ENCODE data around the gene ICAM3.

Gene ICAM3

DNA sequence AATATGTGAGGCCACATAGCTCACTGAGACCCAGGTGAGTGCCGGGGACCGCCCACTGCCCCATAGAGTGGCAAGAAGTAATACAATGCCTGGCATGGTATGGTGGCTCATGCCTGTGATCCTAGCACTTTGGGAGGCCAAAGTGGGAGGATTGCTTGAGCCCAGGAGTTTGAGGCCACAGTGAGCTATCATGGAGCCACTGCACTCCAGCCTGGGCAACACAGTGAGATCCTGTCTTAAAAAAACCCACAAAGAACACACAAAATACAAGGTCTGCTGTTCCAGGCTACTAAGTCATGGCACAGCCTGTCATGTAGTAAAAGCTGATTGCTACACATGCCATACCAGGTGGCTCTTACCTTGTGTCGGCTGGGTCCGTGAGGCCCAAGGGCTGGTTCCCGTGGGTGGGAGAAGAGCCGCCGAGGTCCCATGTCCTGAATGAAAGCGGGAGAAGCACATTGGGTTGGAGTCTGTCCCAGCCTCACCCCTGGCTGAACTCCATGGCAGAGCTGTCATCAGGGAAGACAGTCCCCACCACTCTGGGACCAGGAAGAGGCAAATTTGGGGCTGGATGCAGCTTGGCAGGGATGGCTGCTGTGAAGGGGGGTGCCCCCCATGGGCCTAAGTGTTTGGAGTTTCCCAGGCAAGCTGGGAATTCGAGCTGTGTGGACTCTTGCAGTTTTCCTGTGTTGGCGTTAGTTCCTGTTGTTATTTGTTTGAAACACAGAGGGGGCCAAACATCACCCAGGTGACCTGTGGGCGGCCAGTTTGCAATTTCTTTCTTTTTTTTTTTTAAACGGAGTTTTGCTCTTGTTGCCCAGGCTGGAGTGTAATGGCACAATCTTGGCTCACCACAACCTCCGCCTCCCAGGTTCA is 20.4 kb downstream of the ICAM3 start:
- Histone ChIP-seq H3K9ac (ENCODE audit: insufficient read length) (no peak overlapping the region), H3K4me3 (no peak overlapping the region), H3K36me3 (ENCODE audit: insufficient read depth, low read length) (peaks cover 58% of the 10 kb centered on the region), H3K27ac (no peak overlapping the region), H3K9me3 (ENCODE audit: low read depth, low read length) (no peaks in the 10 kb centered on the region)
- no peak for DNase-seq (ENCODE audit: low read depth, low spot score)
- no peak for TF ChIP-seq EZH2 (IDR thresholded peaks at IDR 0.05)
- no peak for TF ChIP-seq POLR2AphosphoS5 (IDR thresholded peaks at IDR 0.05; ENCODE audit: borderline replicate concordance, low read depth, low read length)
- TF ChIP-seq FOXP2 (optimal IDR thresholded peaks at IDR 0.05; ENCODE audit: control extremely low read depth, extremely low read length, insufficient read depth) = no peak

DNA sequence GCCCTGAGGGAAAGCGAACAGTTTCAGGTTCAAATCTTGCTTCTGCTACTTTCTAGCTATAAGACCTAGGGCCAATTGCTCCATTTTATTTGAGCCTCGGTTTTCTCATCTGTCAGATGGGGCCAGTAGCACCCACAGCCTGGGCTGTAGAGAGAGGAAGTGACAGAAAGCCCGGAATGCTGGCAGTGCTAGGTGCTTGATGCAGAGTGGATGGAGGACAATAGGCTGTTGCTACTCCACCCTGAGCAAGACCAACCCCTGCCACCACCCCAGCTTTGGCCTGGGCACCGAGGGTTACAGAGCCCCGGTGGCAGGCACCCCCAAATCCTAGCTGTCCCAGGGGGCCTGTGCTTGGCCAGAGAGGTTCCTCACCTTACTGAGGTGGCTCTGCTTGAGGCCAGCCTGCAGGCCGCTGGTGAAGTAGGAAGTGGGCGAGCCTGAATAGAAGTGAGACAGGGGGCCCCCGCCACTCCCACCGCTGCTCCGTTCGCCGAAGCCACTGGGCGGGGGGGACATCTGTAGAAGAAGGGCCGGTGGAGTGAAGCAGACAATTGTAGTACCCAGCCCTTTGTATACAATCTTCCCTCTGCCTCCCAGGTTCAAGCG is 21.5 kb downstream of the ICAM3 start:
- no peak for DNase-seq (ENCODE audit: low read depth, low spot score)
- no peak overlapping the region for H3K4me3 ChIP-seq
- H3K27ac ChIP-seq = no peak overlapping the region
- H3K9ac ChIP-seq (ENCODE audit: insufficient read length) = no peak overlapping the region
- peaks cover 56% of the 10 kb centered on the region for H3K36me3 ChIP-seq (ENCODE audit: insufficient read depth, low read length)
- no peaks in the 10 kb centered on the region for H3K9me3 ChIP-seq (ENCODE audit: low read depth, low read length)
- TF ChIP-seq FOXP2 (optimal IDR thresholded peaks at IDR 0.05; ENCODE audit: control extremely low read depth, extremely low read length, insufficient read depth) = no peak
- TF ChIP-seq POLR2AphosphoS5 (IDR thresholded peaks at IDR 0.05; ENCODE audit: borderline replicate concordance, low read depth, low read length) = no peak
- TF ChIP-seq EZH2 (IDR thresholded peaks at IDR 0.05) = no peak

DNA sequence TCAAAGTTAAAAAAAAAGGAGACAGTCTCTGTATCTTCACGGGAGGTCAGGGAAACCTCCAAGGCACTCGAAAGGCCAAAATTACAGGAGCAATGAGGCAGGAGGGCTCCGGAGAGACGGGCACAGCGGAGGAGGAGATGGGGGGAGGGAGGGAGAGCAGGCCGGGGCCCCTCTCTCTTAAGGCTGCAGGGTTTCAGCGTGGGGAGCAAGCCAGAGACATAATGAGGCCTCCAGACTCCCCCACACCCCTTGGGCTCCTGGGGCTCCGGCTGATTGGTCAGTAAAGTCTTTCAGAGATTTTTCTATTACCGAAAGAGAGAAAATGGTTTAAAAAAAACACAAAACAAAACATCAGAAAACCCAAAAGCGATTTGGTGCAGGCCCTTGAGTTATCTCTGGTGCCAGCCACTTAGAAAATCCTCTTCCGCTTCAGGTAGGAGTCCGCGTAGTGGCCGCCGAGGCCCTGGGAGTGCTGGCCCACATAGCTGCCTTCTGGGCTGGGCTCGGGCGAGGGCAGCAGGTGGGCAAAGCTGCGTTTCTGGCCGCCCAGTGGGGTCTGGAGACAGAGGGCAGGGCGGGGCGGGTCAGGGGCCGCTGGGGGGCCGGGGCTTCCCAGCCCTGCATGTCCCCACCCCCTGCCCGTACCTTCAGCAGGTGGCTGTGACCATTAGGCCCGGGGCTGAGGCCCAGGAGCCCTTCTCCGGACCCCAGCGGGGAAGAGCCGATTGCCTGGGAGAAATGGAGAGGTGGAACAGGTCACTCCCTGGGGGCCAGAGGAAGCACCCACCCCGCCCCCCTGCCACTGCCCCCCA is 22.2 kb downstream of the ICAM3 start:
- H3K36me3 ChIP-seq (ENCODE audit: insufficient read depth, low read length) = peaks cover 49% of the 10 kb centered on the region
- TF ChIP-seq FOXP2 (optimal IDR thresholded peaks at IDR 0.05; ENCODE audit: control extremely low read depth, extremely low read length, insufficient read depth) (no peak), EZH2 (IDR thresholded peaks at IDR 0.05) (no peak)
- H3K9ac ChIP-seq (ENCODE audit: insufficient read length) = no peak overlapping the region
- peak overlapping the region; percentile 65; the same call in 1 of the 2 replicates for H3K27ac ChIP-seq
- H3K9me3 ChIP-seq (ENCODE audit: low read depth, low read length) = no peaks in the 10 kb centered on the region
- H3K4me3 ChIP-seq = no peak overlapping the region
- no peak for DNase-seq (ENCODE audit: low read depth, low spot score)

DNA sequence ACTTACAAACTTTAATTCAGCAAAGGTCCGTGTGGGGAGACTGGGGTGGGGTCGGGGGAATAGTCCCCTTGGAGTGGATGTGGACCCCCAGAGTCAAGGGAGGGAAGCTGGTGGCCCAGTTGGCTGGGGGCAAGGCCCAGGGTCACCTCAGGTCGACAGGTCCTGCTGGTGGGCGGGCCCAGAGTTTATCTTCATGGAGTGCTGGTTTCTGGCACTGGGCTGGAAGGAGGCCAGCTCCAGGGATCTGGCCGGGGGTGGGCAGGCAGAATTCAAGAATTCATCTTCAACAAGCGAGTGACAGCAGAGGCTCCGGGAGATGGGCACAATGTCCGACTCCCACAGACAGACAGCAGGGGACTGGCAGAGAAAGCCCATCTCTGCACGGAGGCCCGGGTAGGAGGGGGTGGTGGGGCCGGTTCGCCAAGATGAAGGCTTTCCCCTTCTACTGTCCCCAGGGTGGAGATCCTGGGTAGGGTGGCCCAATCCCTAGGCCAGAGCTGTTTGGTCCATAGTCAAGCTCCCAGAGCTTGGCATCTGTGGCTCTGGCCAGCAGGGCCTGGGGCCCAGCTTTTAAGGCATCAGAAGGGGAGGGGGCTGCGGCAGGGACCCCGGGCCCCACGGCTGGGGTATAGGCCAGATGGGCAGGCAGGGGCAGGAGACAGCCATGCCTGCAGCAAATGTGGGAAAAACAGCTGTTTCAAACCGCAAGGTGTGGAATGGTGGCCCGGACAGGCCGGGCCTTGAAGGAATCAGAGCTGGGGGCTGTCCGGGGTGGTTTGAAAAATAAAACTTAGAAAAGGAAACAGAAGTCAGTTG is 23.0 kb downstream of the ICAM3 start:
- Histone ChIP-seq H3K9me3 (ENCODE audit: low read depth, low read length) (no peaks in the 10 kb centered on the region), H3K36me3 (ENCODE audit: insufficient read depth, low read length) (peaks cover 41% of the 10 kb centered on the region), H3K27ac (peak overlapping the region; percentile 73), H3K9ac (ENCODE audit: insufficient read length) (peak overlapping the region; percentile 85), H3K4me3 (peak overlapping the region; percentile 91)
- TF ChIP-seq FOXP2 (optimal IDR thresholded peaks at IDR 0.05; ENCODE audit: control extremely low read depth, extremely low read length, insufficient read depth) = no peak
- TF ChIP-seq EZH2 (IDR thresholded peaks at IDR 0.05) = no peak
- TF ChIP-seq POLR2AphosphoS5 (IDR thresholded peaks at IDR 0.05; ENCODE audit: borderline replicate concordance, low read depth, low read length) = no peak
- DNase-seq (ENCODE audit: low read depth, low spot score) = no peak

DNA sequence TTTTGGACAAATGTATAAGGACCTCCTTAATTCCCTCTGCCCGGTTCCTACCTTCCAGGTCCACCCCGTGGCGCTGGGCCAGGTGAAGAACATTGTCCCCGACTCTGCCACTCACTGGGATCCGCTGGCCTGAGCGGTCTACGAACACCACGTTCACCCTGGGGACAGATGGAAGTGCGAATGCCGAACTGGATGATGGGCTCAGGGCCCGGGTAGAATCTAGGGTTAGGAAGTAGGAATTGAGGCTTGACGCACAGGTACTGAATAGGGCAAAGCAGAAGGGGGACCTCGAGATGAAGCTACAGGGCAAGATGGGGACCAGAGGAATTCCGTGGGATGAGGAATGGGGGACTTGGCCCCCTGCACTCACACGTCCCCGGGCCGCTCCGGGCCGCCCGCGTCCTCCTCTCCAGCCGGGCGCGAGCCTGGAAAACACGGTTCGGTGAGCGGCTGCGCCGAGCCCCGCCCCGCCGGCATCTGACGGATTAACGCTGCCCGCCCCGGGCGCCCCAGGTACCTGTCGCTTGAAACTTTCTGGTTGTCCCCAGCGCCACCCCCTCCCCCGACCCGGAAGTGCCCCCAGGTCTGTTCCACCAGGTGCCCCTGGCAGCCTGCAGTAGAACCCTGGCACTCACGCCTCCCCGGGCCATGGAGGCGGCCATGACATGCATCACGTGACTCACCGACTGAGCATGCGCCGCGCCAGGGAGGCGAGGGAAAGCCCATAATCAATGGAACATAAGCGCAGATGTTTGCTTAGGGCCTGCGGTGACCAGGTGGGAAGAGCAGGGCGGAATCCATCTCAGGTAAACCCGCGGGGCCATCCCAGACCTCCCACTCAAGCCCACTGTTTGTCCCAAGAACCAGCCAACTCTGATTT is 23.8 kb downstream of the ICAM3 start, which contains the start of gene FDX2:
Gene FDX2 (minus strand): TSS at position 681 of the 880 bp plus-strand sequence. CDS start 19 bp downstream, at position 662.
- TF ChIP-seq POLR2AphosphoS5 (IDR thresholded peaks at IDR 0.05; ENCODE audit: borderline replicate concordance, low read depth, low read length) (peak; percentile 95), EZH2 (IDR thresholded peaks at IDR 0.05) (no peak)
- Histone ChIP-seq H3K27ac (peak within 1 kb of the TSS; percentile 73), H3K4me3 (peak within 1 kb of the TSS; percentile 91), H3K9ac (ENCODE audit: insufficient read length) (peak within 1 kb of the TSS; percentile 85), H3K9me3 (ENCODE audit: low read depth, low read length) (no peaks in the 10 kb centered on the region), H3K36me3 (ENCODE audit: insufficient read depth, low read length) (peaks cover 33% of the 10 kb centered on the region)
- DNase-seq (ENCODE audit: low read depth, low spot score) = no peak

DNA sequence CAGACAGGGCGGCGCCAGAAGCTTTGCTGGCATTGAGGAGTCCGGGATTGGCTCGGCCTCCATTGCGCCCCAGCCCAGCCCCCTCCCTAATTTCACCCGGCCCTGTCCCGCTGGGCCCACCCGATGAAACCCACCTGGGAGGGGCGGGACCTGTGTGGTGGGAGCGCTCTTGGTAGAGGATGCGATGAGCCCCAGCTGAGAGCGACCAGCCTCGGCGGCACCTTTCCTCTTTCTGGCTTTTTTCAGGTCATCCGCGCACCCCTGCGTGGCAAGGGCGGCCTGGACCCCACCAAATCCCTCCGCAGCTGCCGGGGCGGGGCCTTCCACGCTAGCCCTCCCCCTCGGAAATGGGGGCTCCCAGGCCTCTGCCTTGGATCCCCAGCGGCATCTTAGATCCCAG is 30.0 kb downstream of the ICAM3 start, which contains the start of gene ZGLP1:
Gene ZGLP1 (minus strand): TSS at position 393 of the 400 bp plus-strand sequence.
- H3K9ac ChIP-seq (ENCODE audit: insufficient read length) = no peak within 1 kb of the TSS
- H3K4me3 ChIP-seq = no peak within 1 kb of the TSS
- no peaks in the 10 kb centered on the region for H3K9me3 ChIP-seq (ENCODE audit: low read depth, low read length)
- TF ChIP-seq EZH2 (IDR thresholded peaks at IDR 0.05) = no peak
- TF ChIP-seq FOXP2 (optimal IDR thresholded peaks at IDR 0.05; ENCODE audit: control extremely low read depth, extremely low read length, insufficient read depth) = no peak
- TF ChIP-seq POLR2AphosphoS5 (IDR thresholded peaks at IDR 0.05; ENCODE audit: borderline replicate concordance, low read depth, low read length) = no peak
- no peak within 1 kb of the TSS for H3K27ac ChIP-seq
- no peak for DNase-seq (ENCODE audit: low read depth, low spot score)
- H3K36me3 ChIP-seq (ENCODE audit: insufficient read depth, low read length) = peaks cover 8% of the 10 kb centered on the region; the same call in 1 of the 2 replicates

DNA sequence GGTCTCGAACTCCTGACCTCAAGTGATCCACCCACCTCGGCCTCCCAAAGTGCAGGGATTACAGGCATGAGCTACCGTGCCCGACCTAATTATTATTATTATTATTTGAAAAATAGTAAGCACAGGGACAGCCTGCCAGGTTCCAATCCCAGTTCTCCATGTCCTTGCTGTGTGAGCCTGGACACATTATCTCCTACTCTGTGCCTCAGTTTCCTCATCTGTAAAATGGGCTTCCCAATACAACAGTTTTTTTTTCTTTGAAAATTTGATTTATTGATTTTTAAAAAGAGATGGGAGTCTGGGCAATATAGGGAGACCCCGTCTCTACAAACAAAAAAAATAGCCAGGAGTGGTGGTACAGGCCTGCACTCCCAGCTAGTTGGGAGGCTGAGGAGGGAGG is 33.1 kb downstream of the ICAM3 start:
- no peaks in the 10 kb centered on the region for H3K9me3 ChIP-seq (ENCODE audit: low read depth, low read length)
- DNase-seq (ENCODE audit: low read depth, low spot score) = no peak
- no peak overlapping the region for H3K9ac ChIP-seq (ENCODE audit: insufficient read length)
- TF ChIP-seq FOXP2 (optimal IDR thresholded peaks at IDR 0.05; ENCODE audit: control extremely low read depth, extremely low read length, insufficient read depth) = no peak
- no peak for TF ChIP-seq POLR2AphosphoS5 (IDR thresholded peaks at IDR 0.05; ENCODE audit: borderline replicate concordance, low read depth, low read length)
- no peak for TF ChIP-seq EZH2 (IDR thresholded peaks at IDR 0.05)
- H3K27ac ChIP-seq = no peak overlapping the region
- no peak overlapping the region for H3K4me3 ChIP-seq
- no peaks in the 10 kb centered on the region; the same call in 1 of the 2 replicates for H3K36me3 ChIP-seq (ENCODE audit: insufficient read depth, low read length)
